K562 treated with DMSO at 1 percent for 48 hours (cell line): ENCODE data around the gene NAA38. TPM values are rescaled to one million over a fixed set of nuclear protein-coding genes. Genes with fewer than 3 reads are reported as not detected.

Experiments used
- total RNA-seq: library from RNA; unstranded; fragments of 300-600 nt; gene quantifications from 2 replicates; pipeline ENCODE4 v1.2.3, GENCODE V29; 2022; ENCODE audit warnings: low replicate concordance; ENCODE audit errors: extremely low read depth

Gene NAA38
- not detected in 2 replicates for total RNA-seq

GRCh38 chr17:7856811-7857712 is at the start of gene NAA38:
NAA38 (minus strand) TSS chr17:7857559; CDS start chr17:7857463, 96 bp downstream.

GRCh38 chr17:7888184-7888920 is 31.0 kb upstream of the NAA38 start, which contains the start of gene CHD3:
CHD3 (plus strand) TSS chr17:7888789; CDS start chr17:7889001, 212 bp downstream.

GRCh38 chr17:7857713-7858521 is 558 bp upstream of the NAA38 start, which contains the start of gene CYB5D1:
CYB5D1 (plus strand) TSS chr17:7858003; CDS start chr17:7858135, 132 bp downstream.

GRCh38 chr17:7854851-7855659 is 2.3 kb downstream of the NAA38 start, which contains the start of gene TMEM88:
TMEM88 (plus strand) TSS chr17:7855066; CDS start chr17:7855075, 9 bp downstream.

GRCh38 chr17:7833795-7834541 is 23.4 kb downstream of the NAA38 start, which contains the start of gene KDM6B:
KDM6B (plus strand) TSS chr17:7834217; CDS start chr17:7845555, 11,338 bp downstream.

Other genes starting within 250 kb of the NAA38 start
- not detected in 2 replicates for gene FXR2, start 242.7 kb downstream of the NAA38 start, total RNA-seq
- gene SAT2, start 229.7 kb downstream of the NAA38 start, total RNA-seq: not detected in 2 replicates
- not detected in 2 replicates for gene SHBG, start 227.4 kb downstream of the NAA38 start, total RNA-seq
- not detected in 2 replicates for gene ATP1B2, start 206.6 kb downstream of the NAA38 start, total RNA-seq
- not detected in 2 replicates for gene TP53, start 170.1 kb downstream of the NAA38 start, total RNA-seq
- not detected in 2 replicates for gene WRAP53, start 169.1 kb downstream of the NAA38 start, total RNA-seq
- not detected in 2 replicates for gene EFNB3, start 152.4 kb downstream of the NAA38 start, total RNA-seq
- not detected in 2 replicates for gene DNAH2, start 139.8 kb downstream of the NAA38 start, total RNA-seq
- gene KDM6B, start 23.3 kb downstream of the NAA38 start, total RNA-seq: not detected in 2 replicates
- gene TMEM88, start 2.5 kb downstream of the NAA38 start, total RNA-seq: not detected in 2 replicates
- gene CYB5D1, start 444 bp upstream of the NAA38 start, total RNA-seq: not detected in 2 replicates
- not detected in 2 replicates for gene CHD3, start 31.2 kb upstream of the NAA38 start, total RNA-seq
- not detected in 2 replicates for gene RNF227, start 58.7 kb upstream of the NAA38 start, total RNA-seq
- gene KCNAB3, start 72.3 kb upstream of the NAA38 start, total RNA-seq: not detected in 2 replicates
- gene TRAPPC1, start 74.4 kb upstream of the NAA38 start, total RNA-seq: not detected in 2 replicates
- gene CNTROB, start 74.6 kb upstream of the NAA38 start, total RNA-seq: not detected in 2 replicates
- not detected in 2 replicates for gene GUCY2D, start 145.1 kb upstream of the NAA38 start, total RNA-seq
- gene ALOX15B, start 181.5 kb upstream of the NAA38 start, total RNA-seq: not detected in 2 replicates
- gene ALOX12B, start 230.2 kb upstream of the NAA38 start, total RNA-seq: not detected in 2 replicates